Measurements from ENCODE around the gene CD44.
A peak's percentile ranks its signal among the peaks of the same experiment; 100 is the strongest.

CD44 gene

GRCh38 chr11:35242412-35243242, 103.7 kb downstream of the CD44 start:
- peak overlapping the region in 1 of 2 donors; percentile 34 for H3K4me3 Mint-ChIP-seq
- H3K9me3 Mint-ChIP-seq: peaks cover 0 to 7% of the 10 kb centered on the region in 2 donors
- ATAC-seq (replicated peaks): no peak

GRCh38 chr11:35243774-35244173, 104.8 kb downstream of the CD44 start:
- H3K27ac Mint-ChIP-seq: no peak overlapping the region

More at GRCh38 chr11:35242412-35243242, 103.7 kb downstream of the CD44 start:
- H3K36me3 Mint-ChIP-seq (ENCODE audit: insufficient read depth): peaks cover 13% of the 10 kb centered on the region
- peak overlapping the region; percentile 91 for H3K27ac Mint-ChIP-seq
- peaks cover 41 to 50% of the 10 kb centered on the region in 2 donors for H3K4me1 Mint-ChIP-seq (ENCODE audit: low read depth in 2 of 2)
- DNase-seq: no peak
- no peaks in the 10 kb centered on the region for H3K27me3 Mint-ChIP-seq

GRCh38 chr11:35245056-35245455, 106.1 kb downstream of the CD44 start:
- ATAC-seq (replicated peaks) (no peak), DNase-seq (no peak)
- Mint-ChIP-seq H3K27me3 (no peaks in the 10 kb centered on the region), H3K4me3 (peak overlapping the region in 1 of 2 donors; percentile 37), H3K9me3 (peaks cover 0 to 7% of the 10 kb centered on the region in 2 donors), H3K4me1 (ENCODE audit: low read depth in 2 of 2) (peaks cover 48 to 52% of the 10 kb centered on the region in 2 donors), H3K36me3 (ENCODE audit: insufficient read depth) (peaks cover 19% of the 10 kb centered on the region), H3K27ac (peak overlapping the region; percentile 98)

More at GRCh38 chr11:35243774-35244173, 104.8 kb downstream of the CD44 start:
- no peak for ATAC-seq (replicated peaks)
- H3K9me3 Mint-ChIP-seq: peaks cover 0 to 7% of the 10 kb centered on the region in 2 donors
- no peak for DNase-seq
- H3K27me3 Mint-ChIP-seq: no peaks in the 10 kb centered on the region
- peaks cover 40 to 49% of the 10 kb centered on the region in 2 donors for H3K4me1 Mint-ChIP-seq (ENCODE audit: low read depth in 2 of 2)
- no peak overlapping the region for H3K4me3 Mint-ChIP-seq
- peaks cover 20% of the 10 kb centered on the region for H3K36me3 Mint-ChIP-seq (ENCODE audit: insufficient read depth)

- H3K27ac Mint-ChIP-seq: peak overlapping the region; percentile 98
- H3K4me3 Mint-ChIP-seq: no peak overlapping the region
- H3K4me1 Mint-ChIP-seq (ENCODE audit: low read depth in 2 of 2): peaks cover 48 to 52% of the 10 kb centered on the region in 2 donors
- peaks cover 0 to 7% of the 10 kb centered on the region in 2 donors for H3K9me3 Mint-ChIP-seq
- H3K36me3 Mint-ChIP-seq (ENCODE audit: insufficient read depth): peaks cover 19% of the 10 kb centered on the region
- H3K27me3 Mint-ChIP-seq: no peaks in the 10 kb centered on the region
- ATAC-seq (replicated peaks): no peak
- DNase-seq: no peak
Measured at GRCh38 chr11:35245786-35246185, 106.8 kb downstream of the CD44 start.

- H3K36me3 Mint-ChIP-seq (ENCODE audit: insufficient read depth): peaks cover 19% of the 10 kb centered on the region
- peak overlapping the region; percentile 55 to 59 for H3K4me3 Mint-ChIP-seq
- peak overlapping the region; percentile 98 for H3K27ac Mint-ChIP-seq
- H3K9me3 Mint-ChIP-seq: no peaks in the 10 kb centered on the region
- peaks cover 45 to 48% of the 10 kb centered on the region in 2 donors for H3K4me1 Mint-ChIP-seq (ENCODE audit: low read depth in 2 of 2)
- no peaks in the 10 kb centered on the region for H3K27me3 Mint-ChIP-seq
- DNase-seq: no peak
- ATAC-seq (replicated peaks): no peak
Measured at GRCh38 chr11:35246745-35247144, 107.8 kb downstream of the CD44 start.

GRCh38 chr11:35247428-35247827, 108.5 kb downstream of the CD44 start:
- Mint-ChIP-seq H3K27ac (peak overlapping the region; percentile 98), H3K9me3 (no peaks in the 10 kb centered on the region), H3K27me3 (no peaks in the 10 kb centered on the region), H3K4me3 (peak overlapping the region; percentile 55 to 59), H3K36me3 (ENCODE audit: insufficient read depth) (peaks cover 19% of the 10 kb centered on the region), H3K4me1 (ENCODE audit: low read depth in 2 of 2) (peaks cover 41 to 44% of the 10 kb centered on the region in 2 donors)
- ATAC-seq (replicated peaks) (peak; percentile 89), DNase-seq (peak; percentile 79 to 83 (median 81))

- H3K27ac Mint-ChIP-seq: peak overlapping the region; percentile 98
Measured at GRCh38 chr11:35247863-35248262, 108.9 kb downstream of the CD44 start.

GRCh38 chr11:35248558-35249323, 109.8 kb downstream of the CD44 start:
- H3K36me3 Mint-ChIP-seq (ENCODE audit: insufficient read depth): peaks cover 19% of the 10 kb centered on the region
- no peaks in the 10 kb centered on the region for H3K9me3 Mint-ChIP-seq
- no peak for DNase-seq
- no peak for ATAC-seq (replicated peaks)
- H3K4me3 Mint-ChIP-seq: peak overlapping the region in 1 of 2 donors; percentile 55
- H3K27ac Mint-ChIP-seq: peak overlapping the region; percentile 98
- H3K4me1 Mint-ChIP-seq (ENCODE audit: low read depth in 2 of 2): peaks cover 33 to 34% of the 10 kb centered on the region in 2 donors
- H3K27me3 Mint-ChIP-seq: no peaks in the 10 kb centered on the region

More at GRCh38 chr11:35247863-35248262, 108.9 kb downstream of the CD44 start:
- Mint-ChIP-seq H3K9me3 (no peaks in the 10 kb centered on the region), H3K36me3 (ENCODE audit: insufficient read depth) (peaks cover 19% of the 10 kb centered on the region), H3K4me3 (peak overlapping the region; percentile 55 to 59), H3K27me3 (no peaks in the 10 kb centered on the region), H3K4me1 (ENCODE audit: low read depth in 2 of 2) (peaks cover 37 to 39% of the 10 kb centered on the region in 2 donors)
- DNase-seq (peak; percentile 47 to 54 (median 48)), ATAC-seq (replicated peaks) (peak; percentile 60)

GRCh38 chr11:35250192-35250591, 111.2 kb downstream of the CD44 start:
- Mint-ChIP-seq H3K36me3 (ENCODE audit: insufficient read depth) (peaks cover 19% of the 10 kb centered on the region), H3K27me3 (no peaks in the 10 kb centered on the region), H3K27ac (no peak overlapping the region)

GRCh38 chr11:35250621-35251020, 111.7 kb downstream of the CD44 start:
- ATAC-seq (replicated peaks) (no peak), DNase-seq (no peak)
- H3K4me1 Mint-ChIP-seq (ENCODE audit: low read depth in 2 of 2): peaks cover 30 to 32% of the 10 kb centered on the region in 2 donors
- H3K9me3 Mint-ChIP-seq: no peaks in the 10 kb centered on the region
- H3K27me3 Mint-ChIP-seq: no peaks in the 10 kb centered on the region
- H3K36me3 Mint-ChIP-seq (ENCODE audit: insufficient read depth): peaks cover 19% of the 10 kb centered on the region
- no peak overlapping the region for H3K27ac Mint-ChIP-seq
- no peak overlapping the region for H3K4me3 Mint-ChIP-seq

More at GRCh38 chr11:35250192-35250591, 111.2 kb downstream of the CD44 start:
- Mint-ChIP-seq H3K9me3 (no peaks in the 10 kb centered on the region), H3K4me1 (ENCODE audit: low read depth in 2 of 2) (peaks cover 29 to 34% of the 10 kb centered on the region in 2 donors), H3K4me3 (no peak overlapping the region)
- ATAC-seq (replicated peaks) (no peak), DNase-seq (no peak)

- H3K36me3 Mint-ChIP-seq (ENCODE audit: insufficient read depth): peaks cover 4% of the 10 kb centered on the region
- no peaks in the 10 kb centered on the region for H3K9me3 Mint-ChIP-seq
- H3K4me1 Mint-ChIP-seq (ENCODE audit: low read depth in 2 of 2): peaks cover 26 to 29% of the 10 kb centered on the region in 2 donors
- H3K4me3 Mint-ChIP-seq: no peak overlapping the region
- H3K27ac Mint-ChIP-seq: no peak overlapping the region
- ATAC-seq (replicated peaks): no peak
- no peak for DNase-seq
- H3K27me3 Mint-ChIP-seq: no peaks in the 10 kb centered on the region
Measured at GRCh38 chr11:35253237-35253636, 114.3 kb downstream of the CD44 start.

- no peaks in the 10 kb centered on the region for H3K36me3 Mint-ChIP-seq (ENCODE audit: insufficient read depth)
- no peak overlapping the region for H3K27ac Mint-ChIP-seq
- H3K27me3 Mint-ChIP-seq: peaks cover 0 to 4% of the 10 kb centered on the region in 2 donors
- no peak for ATAC-seq (replicated peaks)
- no peak for DNase-seq
- H3K4me3 Mint-ChIP-seq: no peak overlapping the region
- H3K4me1 Mint-ChIP-seq (ENCODE audit: low read depth in 2 of 2): peaks cover 18 to 21% of the 10 kb centered on the region in 2 donors
- H3K9me3 Mint-ChIP-seq: no peaks in the 10 kb centered on the region
Measured at GRCh38 chr11:35255514-35255913, 116.5 kb downstream of the CD44 start.

GRCh38 chr11:35256296-35256695, 117.3 kb downstream of the CD44 start:
- H3K4me3 Mint-ChIP-seq: peak overlapping the region; percentile 25 to 54

More at GRCh38 chr11:35256296-35256695, 117.3 kb downstream of the CD44 start:
- H3K27ac Mint-ChIP-seq: peak overlapping the region; percentile 75 to 88
- DNase-seq (no peak), ATAC-seq (replicated peaks) (no peak)
- H3K9me3 Mint-ChIP-seq: no peaks in the 10 kb centered on the region
- H3K4me1 Mint-ChIP-seq (ENCODE audit: low read depth in 2 of 2): peaks cover 18 to 21% of the 10 kb centered on the region in 2 donors
- H3K36me3 Mint-ChIP-seq (ENCODE audit: insufficient read depth): no peaks in the 10 kb centered on the region
- peaks cover 0 to 5% of the 10 kb centered on the region in 2 donors for H3K27me3 Mint-ChIP-seq

All from effector memory CD8-positive, alpha-beta T cell (primary cell).